ENCODE measurements around the gene HDAC7. TPM values are rescaled to one million over a fixed set of nuclear protein-coding genes. Genes with fewer than 3 reads are reported as not detected.

Gene HDAC7
- total and polyA plus RNA-seq, 4 donors, result 3.5 to 14.7 (median 7.2) TPM

GRCh38 chr12:47840571-47840970 is 20.9 kb upstream of the HDAC7 start:
- no peak overlapping the region for H3K9ac ChIP-seq (ENCODE audit: low read depth in 1 of 2, low read length in 2 of 2)
- TF ChIP-seq FOXA1 (IDR thresholded peaks at IDR 0.05), result no peak
- TF ChIP-seq, protein P1, sequence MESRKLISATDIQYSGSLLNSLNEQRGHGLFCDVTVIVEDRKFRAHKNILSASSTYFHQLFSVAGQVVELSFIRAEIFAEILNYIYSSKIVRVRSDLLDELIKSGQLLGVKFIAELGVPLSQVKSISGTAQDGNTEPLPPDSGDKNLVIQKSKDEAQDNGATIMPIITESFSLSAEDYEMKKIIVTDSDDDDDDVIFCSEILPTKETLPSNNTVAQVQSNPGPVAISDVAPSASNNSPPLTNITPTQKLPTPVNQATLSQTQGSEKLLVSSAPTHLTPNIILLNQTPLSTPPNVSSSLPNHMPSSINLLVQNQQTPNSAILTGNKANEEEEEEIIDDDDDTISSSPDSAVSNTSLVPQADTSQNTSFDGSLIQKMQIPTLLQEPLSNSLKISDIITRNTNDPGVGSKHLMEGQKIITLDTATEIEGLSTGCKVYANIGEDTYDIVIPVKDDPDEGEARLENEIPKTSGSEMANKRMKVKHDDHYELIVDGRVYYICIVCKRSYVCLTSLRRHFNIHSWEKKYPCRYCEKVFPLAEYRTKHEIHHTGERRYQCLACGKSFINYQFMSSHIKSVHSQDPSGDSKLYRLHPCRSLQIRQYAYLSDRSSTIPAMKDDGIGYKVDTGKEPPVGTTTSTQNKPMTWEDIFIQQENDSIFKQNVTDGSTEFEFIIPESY (IDR thresholded peaks at IDR 0.05), result no peak
- TF ChIP-seq JUND (IDR thresholded peaks at IDR 0.05), result no peak
- TF ChIP-seq HNF4A (conservative IDR thresholded peaks at IDR 0.05), result no peak
- no peak for TF ChIP-seq REST (IDR thresholded peaks at IDR 0.05)
- no peak for TF ChIP-seq ATF3 (IDR thresholded peaks at IDR 0.05)
- TF ChIP-seq RXRA (IDR thresholded peaks at IDR 0.05), result no peak
- TF ChIP-seq RAD21 (IDR thresholded peaks at IDR 0.05), result no peak
- no peak for TF ChIP-seq CTCF (IDR thresholded peaks at IDR 0.05; ENCODE audit: low read depth, low read length, missing input control)
- no peak for TF ChIP-seq HNF4G (IDR thresholded peaks at IDR 0.05)
- TF ChIP-seq NR2F2 (IDR thresholded peaks at IDR 0.05), result no peak
- no peak for TF ChIP-seq MAX (IDR thresholded peaks at IDR 0.05)
- no peaks in the 10 kb centered on the region for H3K27me3 ChIP-seq (ENCODE audit: control insufficient read depth in 4 of 4, insufficient read depth in 4 of 4, low read length in 3 of 4)
- no peak overlapping the region for H3K27ac ChIP-seq (ENCODE audit: low read depth in 1 of 2, low read length in 2 of 2)
- WGBS, result 95% methylated on average over 1 of the region's 1 CpG
- no peak overlapping the region for H3K4me3 ChIP-seq (ENCODE audit: low read depth in 1 of 3, low read length in 3 of 3)
- no peaks in the 10 kb centered on the region for H3K4me1 ChIP-seq (ENCODE audit: control insufficient read depth in 4 of 4, insufficient read depth in 4 of 4, low read length in 3 of 4)
- no peaks in the 10 kb centered on the region for H3K9me3 ChIP-seq (ENCODE audit: control insufficient read depth in 4 of 4, low read length in 3 of 4)
- H3K36me3 ChIP-seq (ENCODE audit: control insufficient read depth in 4 of 4, insufficient read depth in 3 of 4, low read depth in 1 of 4, low read length in 3 of 4), result no peaks in the 10 kb centered on the region
- no peak for DNase-seq (ENCODE audit: low spot score)

GRCh38 chr12:47839214-47839876 is 19.6 kb upstream of the HDAC7 start:
- Histone ChIP-seq H3K36me3 (ENCODE audit: control insufficient read depth in 4 of 4, insufficient read depth in 3 of 4, low read depth in 1 of 4, low read length in 3 of 4) (no peaks in the 10 kb centered on the region), H3K4me3 (ENCODE audit: low read depth in 1 of 3, low read length in 3 of 3) (no peak overlapping the region), H3K27me3 (ENCODE audit: control insufficient read depth in 4 of 4, insufficient read depth in 4 of 4, low read length in 3 of 4) (no peaks in the 10 kb centered on the region), H3K9ac (ENCODE audit: low read depth in 1 of 2, low read length in 2 of 2) (no peak overlapping the region), H3K4me1 (ENCODE audit: control insufficient read depth in 4 of 4, insufficient read depth in 4 of 4, low read length in 3 of 4) (no peaks in the 10 kb centered on the region), H3K27ac (ENCODE audit: low read depth in 1 of 2, low read length in 2 of 2) (no peak overlapping the region), H3K9me3 (ENCODE audit: control insufficient read depth in 4 of 4, low read length in 3 of 4) (no peaks in the 10 kb centered on the region)
- DNase-seq (ENCODE audit: low spot score), result no peak
- 90% methylated on average over 8 of the region's 8 CpGs for WGBS
- TF ChIP-seq CTCF (IDR thresholded peaks at IDR 0.05; ENCODE audit: low read depth, low read length, missing input control), result no peak
- no peak for TF ChIP-seq FOXA1 (IDR thresholded peaks at IDR 0.05)
- no peak for TF ChIP-seq TAF1 (conservative IDR thresholded peaks at IDR 0.05)
- no peak for TF ChIP-seq RAD21 (IDR thresholded peaks at IDR 0.05)
- TF ChIP-seq MAX (IDR thresholded peaks at IDR 0.05), result no peak
- no peak for TF ChIP-seq SP1 (IDR thresholded peaks at IDR 0.05)
- no peak for TF ChIP-seq RXRA (IDR thresholded peaks at IDR 0.05)
- TF ChIP-seq EGR1 (IDR thresholded peaks at IDR 0.05; ENCODE audit: low read depth in 2 of 2), result no peak
- TF ChIP-seq NR2F2 (IDR thresholded peaks at IDR 0.05), result no peak
- no peak for TF ChIP-seq REST (IDR thresholded peaks at IDR 0.05)
- TF ChIP-seq HNF4A (conservative IDR thresholded peaks at IDR 0.05), result no peak
- no peak for TF ChIP-seq FOXA2 (IDR thresholded peaks at IDR 0.05)

Data from liver (tissue), 9 donors.